ENCODE data around the gene PRSS23.

DNA sequence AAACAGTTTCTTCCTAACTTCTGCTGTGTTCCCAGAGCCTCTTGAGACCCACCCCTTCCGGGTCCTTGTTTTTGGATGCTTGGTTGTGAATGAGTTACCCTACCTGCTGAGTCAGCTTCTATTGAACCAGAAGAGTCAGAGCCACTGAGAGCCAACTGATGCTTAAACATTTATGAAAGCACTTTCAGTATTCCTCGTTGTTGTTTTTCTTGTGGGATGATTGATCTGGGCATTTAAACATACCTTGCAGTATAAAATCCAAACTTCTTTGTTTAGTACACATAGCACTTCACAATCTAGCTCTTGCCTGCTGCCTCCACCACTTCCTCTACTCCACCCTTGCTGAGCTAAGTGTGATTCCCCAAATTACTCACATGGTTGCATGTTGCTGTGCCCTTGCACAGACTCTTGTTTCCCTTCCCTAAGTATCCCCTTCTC lies 5.5 kb downstream of the PRSS23 start:
- TF ChIP-seq, protein P1, sequence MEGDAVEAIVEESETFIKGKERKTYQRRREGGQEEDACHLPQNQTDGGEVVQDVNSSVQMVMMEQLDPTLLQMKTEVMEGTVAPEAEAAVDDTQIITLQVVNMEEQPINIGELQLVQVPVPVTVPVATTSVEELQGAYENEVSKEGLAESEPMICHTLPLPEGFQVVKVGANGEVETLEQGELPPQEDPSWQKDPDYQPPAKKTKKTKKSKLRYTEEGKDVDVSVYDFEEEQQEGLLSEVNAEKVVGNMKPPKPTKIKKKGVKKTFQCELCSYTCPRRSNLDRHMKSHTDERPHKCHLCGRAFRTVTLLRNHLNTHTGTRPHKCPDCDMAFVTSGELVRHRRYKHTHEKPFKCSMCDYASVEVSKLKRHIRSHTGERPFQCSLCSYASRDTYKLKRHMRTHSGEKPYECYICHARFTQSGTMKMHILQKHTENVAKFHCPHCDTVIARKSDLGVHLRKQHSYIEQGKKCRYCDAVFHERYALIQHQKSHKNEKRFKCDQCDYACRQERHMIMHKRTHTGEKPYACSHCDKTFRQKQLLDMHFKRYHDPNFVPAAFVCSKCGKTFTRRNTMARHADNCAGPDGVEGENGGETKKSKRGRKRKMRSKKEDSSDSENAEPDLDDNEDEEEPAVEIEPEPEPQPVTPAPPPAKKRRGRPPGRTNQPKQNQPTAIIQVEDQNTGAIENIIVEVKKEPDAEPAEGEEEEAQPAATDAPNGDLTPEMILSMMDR (conservative IDR thresholded peaks at IDR 0.05 in 1 of 2, IDR thresholded peaks at IDR 0.05 in 1 of 2; ENCODE audit: extremely low read depth in 1 of 2, insufficient read depth in 1 of 2, low read depth in 1 of 2, low read length in 2 of 2), result no peak
- TF ChIP-seq EZH2 (IDR thresholded peaks at IDR 0.05; ENCODE audit: borderline replicate concordance, low read length), result no peak

All from mammary epithelial cell (primary cell).